ENCODE measurements around the gene KCNG4. TPM values are rescaled to one million over a fixed set of nuclear protein-coding genes. Genes with fewer than 3 reads are reported as not detected.

The KCNG4 gene
- total RNA-seq, 1 experiment from 2014 or later: not detected

DNA sequence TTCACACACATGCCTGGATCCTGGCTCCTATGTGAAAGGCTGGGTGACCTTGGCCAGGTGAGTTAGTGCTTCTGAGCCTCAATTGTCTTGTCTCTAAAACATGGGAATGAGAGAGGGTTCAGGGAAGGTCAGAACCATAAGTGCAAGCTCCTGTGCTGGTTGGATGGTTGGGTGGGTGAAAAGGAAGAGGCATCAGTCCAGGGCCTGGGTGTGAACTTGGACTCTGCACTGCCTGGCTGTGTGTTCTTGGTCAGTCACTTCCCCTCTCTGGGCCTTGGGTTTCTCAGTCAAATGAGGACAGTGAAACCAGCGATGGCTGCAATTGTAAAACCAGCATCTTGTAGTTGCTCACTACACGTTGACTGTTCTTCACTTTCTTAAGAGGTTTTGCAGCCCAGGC lies 643 bp upstream of the KCNG4 start:
- intact Hi-C loops (cut with micrococcal nuclease): no loop called here
- no peak for ATAC-seq
- Histone ChIP-seq H3K27ac (ENCODE audit: low read depth, low read length) (no peak overlapping the region), H3K4me2 (ENCODE audit: low read length) (no peak overlapping the region), H3K27me3 (ENCODE audit: insufficient read depth, low read length) (peaks cover 28% of the 10 kb centered on the region; the same call in 1 of the 2 replicates), H3K4me3 (replicated peaks in 1 of 2; ENCODE audit: low read depth in 1 of 2, low read length in 2 of 2) (no peak overlapping the region), H3K9me2 (ENCODE audit: insufficient read depth) (no peaks in the 10 kb centered on the region), H3K4me1 (ENCODE audit: control insufficient read depth in 1 of 2, insufficient read depth in 2 of 2, low read length in 2 of 2) (no peaks in the 10 kb centered on the region), H3K9ac (ENCODE audit: low read length) (no peak overlapping the region), H2AFZ (ENCODE audit: low read depth, low read length, poor library complexity, severe bottlenecking) (no peak overlapping the region), H4K20me1 (ENCODE audit: insufficient read depth) (no peaks in the 10 kb centered on the region), H3K36me3 (ENCODE audit: control insufficient read depth in 1 of 2, insufficient read depth in 2 of 2, low read length in 2 of 2) (no peaks in the 10 kb centered on the region), H3K79me2 (ENCODE audit: insufficient read depth, low read length) (no peaks in the 10 kb centered on the region), H3K9me3 (ENCODE audit: control insufficient read depth in 1 of 2, insufficient read depth in 1 of 2, low read depth in 1 of 2, low read length in 2 of 2) (no peaks in the 10 kb centered on the region)
- ChIA-PET POLR2A (no interaction called here), CTCF (no interaction called here), RAD21 (ENCODE audit: low non-redundant PET in 1 of 2, low total read pairs in 2 of 2, uncharacterized antibody in 2 of 2, unreplicated experiment in 2 of 2) (no interaction called here)
- no TSS peak for BruUV-seq (replicated peaks)
- no peak for TF ChIP-seq POLR2A (IDR thresholded peaks at IDR 0.05; ENCODE audit: borderline replicate concordance, extremely low read depth, insufficient read depth, insufficient read length)
- no peak for TF ChIP-seq SIN3A (IDR thresholded peaks at IDR 0.05; ENCODE audit: low read depth)
- TF ChIP-seq SRF (IDR thresholded peaks at IDR 0.05; ENCODE audit: low read depth): no peak
- no peak for TF ChIP-seq ZNF274 (IDR thresholded peaks at IDR 0.05; ENCODE audit: low read depth, low read length)
- no peak for TF ChIP-seq MAX (IDR thresholded peaks at IDR 0.05)
- no peak for TF ChIP-seq EZH2 (IDR thresholded peaks at IDR 0.05)
- no peak for DNase-seq (ENCODE audit: low read depth, low spot score)

DNA sequence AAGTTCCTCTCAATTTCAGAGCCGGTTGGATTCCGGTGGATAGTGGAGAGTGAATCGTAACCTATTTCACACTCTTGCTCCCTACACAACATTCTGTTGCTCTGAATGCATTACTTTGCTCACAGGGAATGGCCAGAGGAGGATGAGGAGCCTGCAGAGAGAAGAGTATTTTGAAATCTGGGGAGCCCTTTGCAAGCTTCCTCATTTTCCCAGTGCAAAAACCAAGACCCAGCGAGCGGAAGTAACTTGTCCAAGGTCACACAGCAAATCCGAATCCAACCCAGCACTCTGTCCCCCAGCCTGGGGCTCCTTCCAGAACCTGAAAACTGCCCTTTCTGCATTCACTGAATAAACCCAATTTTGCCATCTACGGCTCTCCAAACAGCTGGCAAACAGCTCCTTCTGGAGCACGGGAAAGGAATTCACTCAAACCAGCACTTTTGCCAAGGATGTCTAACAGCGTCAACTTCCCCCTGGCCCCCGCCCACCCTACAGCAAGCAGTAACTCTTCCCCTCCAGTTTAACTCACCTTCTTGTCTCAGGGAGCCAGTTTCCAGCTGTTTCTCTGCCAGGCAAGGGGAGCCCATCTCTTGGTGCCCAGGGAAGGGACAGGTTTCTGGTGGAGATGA lies 557 bp downstream of the KCNG4 start:
- Histone ChIP-seq H3K27ac (ENCODE audit: low read depth, low read length) (no peak overlapping the region), H3K9ac (ENCODE audit: low read length) (no peak overlapping the region), H4K20me1 (ENCODE audit: insufficient read depth) (no peaks in the 10 kb centered on the region), H3K4me1 (ENCODE audit: control insufficient read depth in 1 of 2, insufficient read depth in 2 of 2, low read length in 2 of 2) (no peaks in the 10 kb centered on the region), H2AFZ (ENCODE audit: low read depth, low read length, poor library complexity, severe bottlenecking) (no peak overlapping the region), H3K9me3 (ENCODE audit: control insufficient read depth in 1 of 2, insufficient read depth in 1 of 2, low read depth in 1 of 2, low read length in 2 of 2) (no peaks in the 10 kb centered on the region), H3K9me2 (ENCODE audit: insufficient read depth) (no peaks in the 10 kb centered on the region), H3K4me2 (ENCODE audit: low read length) (no peak overlapping the region), H3K27me3 (ENCODE audit: insufficient read depth, low read length) (peaks cover 28% of the 10 kb centered on the region; the same call in 1 of the 2 replicates), H3K79me2 (ENCODE audit: insufficient read depth, low read length) (no peaks in the 10 kb centered on the region), H3K4me3 (replicated peaks in 1 of 2; ENCODE audit: low read depth in 1 of 2, low read length in 2 of 2) (no peak overlapping the region), H3K36me3 (ENCODE audit: control insufficient read depth in 1 of 2, insufficient read depth in 2 of 2, low read length in 2 of 2) (no peaks in the 10 kb centered on the region)
- ATAC-seq: no peak
- DNase-seq (ENCODE audit: low read depth, low spot score): no peak
- ChIA-PET RAD21 (ENCODE audit: low non-redundant PET in 1 of 2, low total read pairs in 2 of 2, uncharacterized antibody in 2 of 2, unreplicated experiment in 2 of 2) (no interaction called here), POLR2A (no interaction called here), CTCF (no interaction called here)
- intact Hi-C loops (cut with micrococcal nuclease): no loop called here
- no peak for TF ChIP-seq POLR2AphosphoS5 (IDR thresholded peaks at IDR 0.05; ENCODE audit: low read depth, low read length)
- TF ChIP-seq ZFX (IDR thresholded peaks at IDR 0.05): no peak
- no peak for TF ChIP-seq CEBPB (IDR thresholded peaks at IDR 0.05; ENCODE audit: low read depth)
- no peak for TF ChIP-seq MAX (IDR thresholded peaks at IDR 0.05)
- BruUV-seq (replicated peaks): no TSS peak

Measured in HCT116 (cell line).